Endothelial cell (in vitro differentiated cells): Measurements from ENCODE around the gene CD300LD. TPM values are rescaled to one million over a fixed set of nuclear protein-coding genes. Genes with fewer than 3 reads are reported as not detected.

Experiments used
- DNase-seq: peaks from one replicate; pipeline ENCODE4 v3.0.0; 2021; ENCODE audit warnings: low spot score
- H3K27ac Mint-ChIP-seq: one replicate; pipeline ENCODE4 v1.8.0; 2021; ENCODE audit warnings: mixed read lengths, inconsistent platforms; ENCODE audit not compliant: unreplicated experiment
- H3K27me3 Mint-ChIP-seq: one replicate; pipeline ENCODE4 v1.8.0; 2021; ENCODE audit warnings: mild to moderate bottlenecking, moderate library complexity, mixed read lengths, inconsistent platforms; ENCODE audit not compliant: unreplicated experiment
- H3K36me3 Mint-ChIP-seq: one replicate; pipeline ENCODE4 v1.8.0; 2021; ENCODE audit warnings: mild to moderate bottlenecking, low read depth, mixed read lengths, inconsistent platforms; ENCODE audit not compliant: unreplicated experiment
- H3K4me1 Mint-ChIP-seq: one replicate; pipeline ENCODE4 v1.8.0; 2021; ENCODE audit warnings: mild to moderate bottlenecking, mixed read lengths, inconsistent platforms; ENCODE audit not compliant: unreplicated experiment
- H3K4me3 Mint-ChIP-seq: one replicate; pipeline ENCODE4 v1.8.0; 2021; ENCODE audit warnings: mild to moderate bottlenecking, mixed read lengths, inconsistent platforms; ENCODE audit not compliant: unreplicated experiment
- H3K9me3 Mint-ChIP-seq: one replicate; pipeline ENCODE4 v1.8.0; 2021; ENCODE audit warnings: mixed read lengths, inconsistent platforms; ENCODE audit not compliant: unreplicated experiment
- CTCF ChIP-seq: fragments of 200-600 bp; sonication (generic); IDR thresholded peaks from one replicate; pipeline ENCODE4 v1.5.0; 2021; ENCODE audit warnings: antibody characterized with exemption; ENCODE audit not compliant: unreplicated experiment
- total RNA-seq: library from RNA; stranded (reverse); fragmentation: NEBNext Ultra II Directional; extraction: Animal tissue kit (Norgen Biotek cat#: 25700); gene quantifications from one replicate; pipeline ENCODE4 v1.2.1, GENCODE V29; 2021; ENCODE audit not compliant: unreplicated experiment

Gene CD300LD
- total RNA-seq, 1 donor from 2014 or later, result not detected

- no peak overlapping the region for H3K4me3 Mint-ChIP-seq
- H3K27ac Mint-ChIP-seq, result no peak overlapping the region
- no peak for TF ChIP-seq CTCF
- no peak for DNase-seq
- no peaks in the 10 kb centered on the region for H3K36me3 Mint-ChIP-seq
- no peaks in the 10 kb centered on the region for H3K9me3 Mint-ChIP-seq
- no peaks in the 10 kb centered on the region for H3K27me3 Mint-ChIP-seq
- H3K4me1 Mint-ChIP-seq, result no peaks in the 10 kb centered on the region
Measured at GRCh38 chr17:74591503-74591902, 580 bp downstream of the CD300LD start.

- no peak for DNase-seq
- H3K36me3 Mint-ChIP-seq, result no peaks in the 10 kb centered on the region
- H3K27ac Mint-ChIP-seq, result no peak overlapping the region
Measured at GRCh38 chr17:74585711-74586110, 6.4 kb downstream of the CD300LD start.

GRCh38 chr17:74584292-74585060 lies 7.6 kb downstream of the CD300LD start:
- peaks cover 5% of the 10 kb centered on the region for H3K4me1 Mint-ChIP-seq
- no peak overlapping the region for H3K4me3 Mint-ChIP-seq
- TF ChIP-seq CTCF, result no peak
- H3K36me3 Mint-ChIP-seq, result no peaks in the 10 kb centered on the region
- peaks cover 4% of the 10 kb centered on the region for H3K27me3 Mint-ChIP-seq
- DNase-seq, result no peak
- no peak overlapping the region for H3K27ac Mint-ChIP-seq
- no peaks in the 10 kb centered on the region for H3K9me3 Mint-ChIP-seq

More at GRCh38 chr17:74585711-74586110, 6.4 kb downstream of the CD300LD start:
- no peaks in the 10 kb centered on the region for H3K27me3 Mint-ChIP-seq
- H3K4me3 Mint-ChIP-seq, result no peak overlapping the region
- H3K9me3 Mint-ChIP-seq, result no peaks in the 10 kb centered on the region
- no peaks in the 10 kb centered on the region for H3K4me1 Mint-ChIP-seq
- no peak for TF ChIP-seq CTCF

DNA sequence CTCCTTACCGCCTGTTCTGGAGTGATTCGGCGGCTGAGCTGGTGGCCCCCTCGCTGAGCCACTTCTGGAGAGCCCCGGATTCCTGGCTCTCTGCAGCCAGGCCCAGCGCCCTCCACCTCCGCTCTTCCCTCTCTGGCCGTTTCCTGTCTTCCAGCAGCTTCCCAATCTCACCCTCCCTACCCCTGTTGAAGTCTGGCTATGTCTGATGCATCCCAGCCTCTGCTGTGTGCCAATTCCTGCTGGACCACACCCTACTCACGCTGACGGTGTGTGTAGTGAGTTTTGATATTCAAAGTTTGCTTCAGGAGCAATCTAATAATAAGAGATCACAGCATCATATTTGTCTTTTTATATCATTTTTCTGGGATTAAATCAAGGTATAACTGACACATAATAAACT lies 9.4 kb downstream of the CD300LD start:
- no peak for DNase-seq
- no peaks in the 10 kb centered on the region for H3K36me3 Mint-ChIP-seq
- peaks cover 4% of the 10 kb centered on the region for H3K27me3 Mint-ChIP-seq
- H3K4me3 Mint-ChIP-seq, result no peak overlapping the region
- H3K9me3 Mint-ChIP-seq, result no peaks in the 10 kb centered on the region
- peaks cover 9% of the 10 kb centered on the region for H3K4me1 Mint-ChIP-seq
- no peak overlapping the region for H3K27ac Mint-ChIP-seq
- TF ChIP-seq CTCF, result no peak

GRCh38 chr17:74579900-74580299 lies 12.2 kb downstream of the CD300LD start:
- Mint-ChIP-seq H3K36me3 (no peaks in the 10 kb centered on the region), H3K4me3 (no peak overlapping the region), H3K4me1 (peaks cover 9% of the 10 kb centered on the region), H3K27me3 (peaks cover 4% of the 10 kb centered on the region), H3K9me3 (no peaks in the 10 kb centered on the region), H3K27ac (no peak overlapping the region)
- DNase-seq, result no peak
- no peak for TF ChIP-seq CTCF
